ENCODE data around the gene RAB3IL1. TPM values are rescaled to one million over a fixed set of nuclear protein-coding genes. Genes with fewer than 3 reads are reported as not detected.

Gene RAB3IL1
- total and polyA plus RNA-seq, 8 donors: 0.58 to 13.3 (median 10.1) TPM; not detected in 1

DNA sequence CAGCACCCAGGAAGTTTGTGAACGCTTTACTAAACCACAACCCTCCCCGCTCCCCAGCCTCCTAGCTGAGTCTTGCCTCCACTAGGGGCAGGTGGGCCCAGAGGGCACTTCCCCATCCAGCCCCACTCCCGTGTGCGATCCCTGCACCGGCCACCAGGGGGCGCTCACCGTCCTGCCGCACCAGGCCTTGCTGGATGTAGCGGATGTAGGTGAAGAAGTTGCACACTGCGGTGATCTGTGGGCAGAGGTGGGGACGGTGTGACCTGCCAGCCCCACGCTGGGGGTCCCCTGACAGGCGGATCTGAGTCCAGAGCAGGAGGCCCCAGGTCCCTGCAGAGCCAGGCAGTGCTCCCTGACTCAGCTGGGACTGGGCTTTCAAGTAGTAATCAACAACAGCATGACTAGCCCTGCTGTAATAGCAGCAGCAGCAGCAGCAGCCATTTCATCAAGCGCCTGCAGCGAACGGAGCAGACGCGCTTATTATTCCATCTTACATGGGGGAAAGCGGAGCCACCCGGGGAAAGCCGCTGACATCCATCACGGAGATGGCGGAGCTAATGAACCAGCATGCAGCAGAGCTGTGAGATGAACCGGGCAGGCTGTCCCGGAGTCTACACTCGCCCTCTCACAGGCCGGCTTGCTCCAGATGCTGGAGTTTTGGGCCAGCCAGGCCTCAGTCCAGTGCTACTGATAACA is 18.1 kb downstream of the RAB3IL1 start:
- no peak overlapping the region for H3K4me3 ChIP-seq
- peak; percentile 87 to 93 for DNase-seq
- H3K36me3 ChIP-seq: peaks cover 0 to 38% (median 27%) of the 10 kb centered on the region in 4 donors
- no peaks in the 10 kb centered on the region for H3K9me3 ChIP-seq
- intact Hi-C loops (cut with DNase I; ENCODE audit: low total_unique reads): loop anchor here (10.0 kb wide), 1 partner anchor 94 kb away; no protein-coding TSS in a partner anchor
- H3K27me3 ChIP-seq: no peaks in the 10 kb centered on the region
- H3K27ac ChIP-seq: peak overlapping the region in 3 of 5 donors; percentile 14 to 36 (median 15)
- TF ChIP-seq, protein P1, sequence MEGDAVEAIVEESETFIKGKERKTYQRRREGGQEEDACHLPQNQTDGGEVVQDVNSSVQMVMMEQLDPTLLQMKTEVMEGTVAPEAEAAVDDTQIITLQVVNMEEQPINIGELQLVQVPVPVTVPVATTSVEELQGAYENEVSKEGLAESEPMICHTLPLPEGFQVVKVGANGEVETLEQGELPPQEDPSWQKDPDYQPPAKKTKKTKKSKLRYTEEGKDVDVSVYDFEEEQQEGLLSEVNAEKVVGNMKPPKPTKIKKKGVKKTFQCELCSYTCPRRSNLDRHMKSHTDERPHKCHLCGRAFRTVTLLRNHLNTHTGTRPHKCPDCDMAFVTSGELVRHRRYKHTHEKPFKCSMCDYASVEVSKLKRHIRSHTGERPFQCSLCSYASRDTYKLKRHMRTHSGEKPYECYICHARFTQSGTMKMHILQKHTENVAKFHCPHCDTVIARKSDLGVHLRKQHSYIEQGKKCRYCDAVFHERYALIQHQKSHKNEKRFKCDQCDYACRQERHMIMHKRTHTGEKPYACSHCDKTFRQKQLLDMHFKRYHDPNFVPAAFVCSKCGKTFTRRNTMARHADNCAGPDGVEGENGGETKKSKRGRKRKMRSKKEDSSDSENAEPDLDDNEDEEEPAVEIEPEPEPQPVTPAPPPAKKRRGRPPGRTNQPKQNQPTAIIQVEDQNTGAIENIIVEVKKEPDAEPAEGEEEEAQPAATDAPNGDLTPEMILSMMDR (IDR thresholded peaks at IDR 0.05): peak in 6 of 7 experiments; percentile 74 to 100 (median 99)
- TF ChIP-seq POLR2A (IDR thresholded peaks at IDR 0.05): no peak
- peak in 1 of 3 donors; percentile 76 for TF ChIP-seq POLR2AphosphoS5 (IDR thresholded peaks at IDR 0.05)
- no peak for TF ChIP-seq EP300 (IDR thresholded peaks at IDR 0.05)
- WGBS, 5 donors: 43 to 48% (median 45%) methylated on average over 23 to 27 of the region's 27 CpGs
- peaks cover 0 to 20% (median 10%) of the 10 kb centered on the region in 4 donors for H3K4me1 ChIP-seq

- 63 to 84% (median 76%) methylated on average over 6 to 9 of the region's 9 CpGs for WGBS, 5 donors
- Histone ChIP-seq H3K9me3 (no peaks in the 10 kb centered on the region), H3K27ac (peak overlapping the region in 3 of 5 donors; percentile 8 to 36 (median 14)), H3K27me3 (no peaks in the 10 kb centered on the region), H3K4me1 (peaks cover 0 to 18% (median 8%) of the 10 kb centered on the region in 4 donors), H3K4me3 (no peak overlapping the region), H3K36me3 (peaks cover 0 to 31% (median 21%) of the 10 kb centered on the region in 4 donors)
- intact Hi-C loops (cut with DNase I; ENCODE audit: low total_unique reads): loop anchor here (10.0 kb wide), 1 partner anchor 93 kb away; no protein-coding TSS in a partner anchor
- no peak for DNase-seq
- no peak for TF ChIP-seq POLR2A (IDR thresholded peaks at IDR 0.05)
- TF ChIP-seq, protein P1 (IDR thresholded peaks at IDR 0.05): no peak
- no peak for TF ChIP-seq POLR2AphosphoS5 (IDR thresholded peaks at IDR 0.05)
- no peak for TF ChIP-seq EP300 (IDR thresholded peaks at IDR 0.05)
These were observed 19.2 kb downstream of the RAB3IL1 start for GRCh38 chr11:61898247-61898582.

DNA sequence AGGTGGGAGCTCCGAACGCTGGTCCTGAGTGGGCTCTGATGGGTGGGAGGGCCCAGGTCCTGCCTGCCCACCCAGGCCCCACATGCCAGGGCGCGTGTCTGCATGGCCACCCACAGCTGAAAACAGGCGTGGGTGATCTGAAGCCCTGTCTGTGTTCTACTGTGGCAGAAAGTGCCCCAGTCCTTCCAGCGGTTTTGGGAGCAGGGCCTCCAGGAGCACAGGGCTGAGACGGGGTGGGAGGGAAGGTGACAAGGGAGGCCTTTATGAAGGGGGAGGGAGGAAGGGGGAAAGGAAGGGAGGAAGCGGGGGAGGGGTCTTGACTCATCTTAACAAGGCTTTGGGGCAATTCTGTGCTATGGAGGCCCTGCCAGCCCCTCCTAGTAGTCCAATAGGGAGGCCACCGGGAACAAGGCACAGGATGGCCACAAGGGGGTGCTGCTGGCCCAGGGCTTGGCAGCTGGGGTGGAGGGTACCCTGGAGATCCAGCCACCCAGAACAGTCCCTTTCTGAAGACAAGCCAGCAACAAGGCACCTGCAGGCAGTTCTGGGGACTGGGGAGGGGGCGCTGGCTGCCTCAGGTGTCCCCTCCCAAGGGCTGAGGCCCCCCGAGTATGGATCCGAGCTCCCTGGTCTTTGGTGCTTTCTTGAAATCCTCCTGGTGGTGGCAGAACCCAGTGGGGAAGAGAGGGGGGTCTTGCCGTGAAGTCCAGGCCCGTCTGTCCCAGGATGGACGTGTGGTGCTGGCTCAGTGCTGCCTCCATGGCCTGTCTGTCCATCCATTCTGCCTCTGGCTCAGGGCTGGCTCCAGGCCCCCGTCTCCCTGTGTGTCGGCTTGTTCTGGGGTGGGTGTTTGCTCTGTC is 19.7 kb downstream of the RAB3IL1 start:
- H3K9me3 ChIP-seq: no peaks in the 10 kb centered on the region
- H3K27me3 ChIP-seq: no peaks in the 10 kb centered on the region
- intact Hi-C loops (cut with DNase I; ENCODE audit: low total_unique reads): loop anchor here (10.0 kb wide), 1 partner anchor 93 kb away; no protein-coding TSS in a partner anchor
- WGBS, 5 donors: 57 to 76% (median 73%) methylated on average over 15 to 17 of the region's 17 CpGs
- peak; percentile 79 to 88 for DNase-seq
- H3K36me3 ChIP-seq: peaks cover 0 to 26% (median 19%) of the 10 kb centered on the region in 4 donors
- peaks cover 0 to 18% (median 8%) of the 10 kb centered on the region in 4 donors for H3K4me1 ChIP-seq
- no peak for TF ChIP-seq POLR2AphosphoS5 (IDR thresholded peaks at IDR 0.05)
- TF ChIP-seq, protein P1 (IDR thresholded peaks at IDR 0.05): peak in 5 of 7 experiments; percentile 63 to 89 (median 76)
- H3K27ac ChIP-seq: peak overlapping the region in 3 of 5 donors; percentile 8 to 48 (median 14)
- no peak overlapping the region for H3K4me3 ChIP-seq

Measured in stomach (tissue), 9 donors.